HG03571 (cell line): ENCODE results near the gene PODNL1.
A peak's percentile ranks its signal among the peaks of the same experiment; 100 is the strongest.

ENCODE experiments used
- ATAC-seq: cut with Tn5 transposase; IDR thresholded peaks from one replicate; pipeline ENCODE4 v1.9.1; 2021; ENCODE audit not compliant: unreplicated experiment

PODNL1 gene

GRCh38 chr19:13938301-13939064, at the start of gene PODNL1:
Gene PODNL1, minus strand, starts transcription at chr19:13938417. Its CDS starts 236 bp downstream, at chr19:13938181.
- ATAC-seq, result no peak

GRCh38 chr19:13987101-13987890, 49.1 kb upstream of the PODNL1 start:
- ATAC-seq, result no peak

- ATAC-seq, result peak; percentile 81
Observed at GRCh38 chr19:13986348-13986904, 48.2 kb upstream of the PODNL1 start.

- ATAC-seq, result peak; percentile 18
Observed at GRCh38 chr19:13985771-13986347, 47.6 kb upstream of the PODNL1 start.

GRCh38 chr19:13984875-13985741, 46.9 kb upstream of the PODNL1 start:
- ATAC-seq, result no peak

GRCh38 chr19:13984186-13984585, 46.0 kb upstream of the PODNL1 start:
- no peak for ATAC-seq

GRCh38 chr19:13983213-13983889, 45.1 kb upstream of the PODNL1 start:
- no peak for ATAC-seq

GRCh38 chr19:13982773-13983172, 44.6 kb upstream of the PODNL1 start:
- ATAC-seq, result no peak

GRCh38 chr19:13981988-13982501, 43.8 kb upstream of the PODNL1 start:
- ATAC-seq, result no peak

- no peak for ATAC-seq
Observed at GRCh38 chr19:13981467-13981866, 43.2 kb upstream of the PODNL1 start.

- ATAC-seq, result no peak
Observed at GRCh38 chr19:13981021-13981420, 42.8 kb upstream of the PODNL1 start.

GRCh38 chr19:13980340-13980739, 42.1 kb upstream of the PODNL1 start:
- no peak for ATAC-seq

- ATAC-seq, result no peak
Observed at GRCh38 chr19:13979686-13980085, 41.5 kb upstream of the PODNL1 start.

- ATAC-seq, result no peak
Observed at GRCh38 chr19:13979244-13979615, 41.0 kb upstream of the PODNL1 start.

GRCh38 chr19:13978351-13979243, 40.4 kb upstream of the PODNL1 start:
- ATAC-seq, result no peak

GRCh38 chr19:13977803-13978202, 39.6 kb upstream of the PODNL1 start:
- no peak for ATAC-seq

- ATAC-seq, result no peak
Observed at GRCh38 chr19:13976446-13976845, 38.2 kb upstream of the PODNL1 start.

- no peak for ATAC-seq
Observed at GRCh38 chr19:13975870-13976269, 37.7 kb upstream of the PODNL1 start.

- no peak for ATAC-seq
Observed at GRCh38 chr19:13974073-13974472, 35.9 kb upstream of the PODNL1 start.
